B cell (primary cell): ENCODE measurements around the gene CHST15. TPM values are rescaled to one million over a fixed set of nuclear protein-coding genes. Genes with fewer than 3 reads are reported as not detected.
A peak's percentile ranks its signal among the peaks of the same experiment; 100 is the strongest.

Source experiments
- ATAC-seq: fragments of 200-7000 bp; cut with Tn5 transposase; one replicate; pipeline ENCODE4 v1.10.0; 2021; ENCODE audit warnings: low read depth, mild to moderate bottlenecking, moderate number of reproducible peaks, moderate library complexity
- CTCF ChIA-PET: fragments of 350-600 bp; sonication (Branson Sonifier 250); formaldehyde crosslinking; loops from one replicate; lab custom pipeline; 2021; ENCODE audit warnings: antibody characterized with exemption, inconsistent platforms; lab: Charles Lee
- POLR2A ChIA-PET: fragments of 350-600 bp; sonication (Branson Sonifier 250); formaldehyde crosslinking; loops from one replicate; lab custom pipeline; 2021; ENCODE audit warnings: antibody characterized with exemption; lab: Charles Lee
- DNase-seq: peaks from one replicate; pipeline ENCODE4 v3.0.0; 2013
- H2AFZ ChIP-seq: 2 replicates; pipeline ENCODE4 v1.6.1; 2012; ENCODE audit warnings: mild to moderate bottlenecking, low read depth, low read length; ENCODE audit not compliant: insufficient read depth, poor library complexity, severe bottlenecking
- H3K27ac ChIP-seq, 2 donors: 1 replicate in 1 of 2; 2 replicates in 1 of 2; pipeline ENCODE4 v1.5.1; 2012 to 2013; ENCODE audit warnings: low read length in 2 of 2, mild to moderate bottlenecking in 2 of 2, moderate library complexity in 1 of 2
- H3K27me3 ChIP-seq, 4 experiments: fragments of 200-600 bp in 1 of 4; sonication (generic) in 1 of 4; replicated peaks in 1 of 4; 1 replicate in 2 of 4; 2 replicates in 2 of 4; pipeline versions ENCODE4 v1.6.1 to v1.7.0; 2013 to 2016; ENCODE audit warnings: low read length in 3 of 4, mild to moderate bottlenecking in 2 of 4, mixed read lengths in 1 of 4, moderate library complexity in 1 of 4; ENCODE audit not compliant: insufficient read depth in 4 of 4, control insufficient read depth in 3 of 4; ENCODE audit errors: control extremely low read depth in 1 of 4
- H3K36me3 ChIP-seq, 2 experiments: replicated peaks in 1 of 2; 1 replicate in 1 of 2; 2 replicates in 1 of 2; pipeline versions ENCODE4 v1.6.1 to v1.7.1; 2013; ENCODE audit warnings: low read length in 1 of 2; ENCODE audit not compliant: insufficient read depth in 2 of 2, control insufficient read depth in 1 of 2; ENCODE audit errors: control extremely low read depth in 1 of 2, extremely low read depth in 1 of 2
- H3K4me1 ChIP-seq, 2 donors: fragments of 200-600 bp in 1 of 2; sonication (generic) in 1 of 2; 1 replicate in 1 of 2; 2 replicates in 1 of 2; pipeline versions ENCODE4 v1.5.1 to v1.6.1; 2013 to 2017; ENCODE audit warnings: low read length in 2 of 2; ENCODE audit not compliant: control insufficient read depth in 2 of 2, insufficient read depth in 2 of 2
- H3K4me2 ChIP-seq: replicated peaks from 2 replicates; pipeline ENCODE3; 2012; ENCODE audit warnings: mild to moderate bottlenecking, low read depth, low read length; ENCODE audit not compliant: poor library complexity, severe bottlenecking
- H3K4me3 ChIP-seq, 5 experiments: fragments of 200-600 bp in 1 of 5; sonication (generic) in 1 of 5; 1 replicate in 3 of 5; 2 replicates in 2 of 5; pipeline versions ENCODE4 v1.5.1 to v1.7.0; 2011 to 2016; ENCODE audit warnings: low read length in 4 of 5, mild to moderate bottlenecking in 4 of 5, low read depth in 2 of 5, control low read depth in 1 of 5, moderate library complexity in 1 of 5; ENCODE audit not compliant: insufficient read depth in 1 of 5; ENCODE audit errors: control extremely low read depth in 1 of 5, extremely low read depth in 1 of 5
- H3K79me2 ChIP-seq: fragments of 200-600 bp; sonication (generic); one replicate; pipeline ENCODE4 v1.6.0; 2016; ENCODE audit warnings: low read length; ENCODE audit not compliant: control insufficient read depth, insufficient read depth
- H3K9ac ChIP-seq: fragments of 200-600 bp; sonication (generic); 2 replicates; pipeline ENCODE4 v1.6.1; 2017; ENCODE audit warnings: mild to moderate bottlenecking, low read length, moderate library complexity
- H3K9me3 ChIP-seq, 3 donors: one replicate each; pipeline versions ENCODE4 v1.6.1 to v1.7.1; 2013; ENCODE audit warnings: low read length in 2 of 3; ENCODE audit not compliant: control insufficient read depth in 2 of 3, insufficient read depth in 1 of 3; ENCODE audit errors: control extremely low read depth in 1 of 3
- H4K20me1 ChIP-seq: 2 replicates; pipeline ENCODE4 v1.6.0; 2012; ENCODE audit warnings: mild to moderate bottlenecking, low read length; ENCODE audit not compliant: insufficient read depth, control insufficient read depth, poor library complexity, severe bottlenecking
- H3K27ac Mint-ChIP-seq: one replicate; pipeline ENCODE4 v1.8.0; 2021; ENCODE audit warnings: mixed read lengths
- H3K27me3 Mint-ChIP-seq: one replicate; pipeline ENCODE4 v1.8.0; 2021; ENCODE audit warnings: mixed read lengths
- H3K4me1 Mint-ChIP-seq: one replicate; pipeline ENCODE4 v1.8.0; 2021; ENCODE audit warnings: mixed read lengths
- H3K4me3 Mint-ChIP-seq: one replicate; pipeline ENCODE4 v1.8.0; 2021; ENCODE audit warnings: mixed read lengths
- H3K9me3 Mint-ChIP-seq: one replicate; pipeline ENCODE4 v1.8.0; 2022; ENCODE audit warnings: mixed read lengths; ENCODE audit not compliant: insufficient read depth
- CTCF ChIP-seq: fragments of 200-600 bp; IDR thresholded peaks from one replicate; pipeline ENCODE4 v1.8.0; 2022; ENCODE audit warnings: antibody characterized with exemption, mild to moderate bottlenecking
- EZH2 ChIP-seq: IDR thresholded peaks from 2 replicates; pipeline ENCODE4 v1.6.1; 2012; ENCODE audit warnings: borderline replicate concordance, low read depth, mild to moderate bottlenecking, moderate library complexity, low read length; ENCODE audit not compliant: insufficient read depth, poor library complexity, severe bottlenecking
- WGBS: methylation state at CpG from one replicate; pipeline ENCODE4 v1.1.5; 2013; ENCODE audit warnings: missing lambda C conversion rate; ENCODE audit not compliant: insufficient coverage; 5-methylcytosine and 5-hydroxymethylcytosine counted together
- intact Hi-C: fragments of 100-400 bp; cut with micrococcal nuclease; formaldehyde crosslinking; loops from one replicate; pipeline ENCODE4 v1.10.0; 2022
- polyA plus RNA-seq: library from polyadenylated mRNA; depleted of rRNA; stranded (reverse); fragments of >200 nt; gene quantifications from 2 replicates; pipeline ENCODE4 v1.2.3, GENCODE V29; 2012
- total RNA-seq, 2 donors: library from RNA; stranded (reverse); fragments of 120-200 nt in 1 of 2; gene quantifications; 1 replicate in 1 of 2; 2 replicates in 1 of 2; pipeline versions ENCODE4 v1.2.3 to v1.2.4, GENCODE V29; 2013 to 2022

CHST15 gene
- total and polyA plus RNA-seq, 2 donors (not counting 1 experiment from before 2014, with no cell fraction given) = 17.9 to 75.4 TPM

GRCh38 chr10:124037784-124038183 is 55.6 kb downstream of the CHST15 start:
- ATAC-seq (no peak), DNase-seq (no peak)
- peaks cover 27 to 50% of the 10 kb centered on the region in 2 donors for H3K4me1 ChIP-seq
- peaks cover 23% of the 10 kb centered on the region for H3K79me2 ChIP-seq
- no peak overlapping the region for H3K4me2 ChIP-seq
- TF ChIP-seq EZH2 = no peak
- no peak for TF ChIP-seq CTCF
- H3K36me3 ChIP-seq = peaks cover 0 to 57% of the 10 kb centered on the region in 2 experiments
- H3K27ac ChIP-seq = no peak overlapping the region
- 100% methylated on average over 5 of the region's 8 CpGs for WGBS
- Mint-ChIP-seq H3K4me3 (no peak overlapping the region), H3K27me3 (no peaks in the 10 kb centered on the region), H3K9me3 (no peaks in the 10 kb centered on the region), H3K4me1 (peaks cover 35% of the 10 kb centered on the region), H3K27ac (peak overlapping the region; percentile 15)
- H3K27me3 ChIP-seq = no peaks in the 10 kb centered on the region
- no peak overlapping the region for H3K4me3 ChIP-seq
- ChIA-PET CTCF (interaction anchor here (2.6 kb wide), 1 partner anchor 351 kb away, joined by 11 read pairs; no protein-coding TSS in a partner anchor), POLR2A (no interaction called here)
- H4K20me1 ChIP-seq = peaks cover 5% of the 10 kb centered on the region
- intact Hi-C loops = loop anchor here (2.0 to 5.0 kb wide), 3 partner anchors 35 to 187 kb away; no protein-coding TSS in a partner anchor
- no peaks in the 10 kb centered on the region for H3K9me3 ChIP-seq
- no peak overlapping the region for H2AFZ ChIP-seq
- H3K9ac ChIP-seq = no peak overlapping the region

- no peaks in the 10 kb centered on the region for H4K20me1 ChIP-seq
- no peak overlapping the region for H2AFZ ChIP-seq
- H3K4me1 ChIP-seq = peaks cover 22 to 45% of the 10 kb centered on the region in 2 donors
- no peak overlapping the region for H3K4me3 Mint-ChIP-seq
- no peaks in the 10 kb centered on the region for H3K9me3 Mint-ChIP-seq
- H3K9ac ChIP-seq = no peak overlapping the region
- peaks cover 19% of the 10 kb centered on the region for H3K79me2 ChIP-seq
- no peak overlapping the region for H3K4me2 ChIP-seq
- no peaks in the 10 kb centered on the region for H3K27me3 ChIP-seq
- H3K27ac ChIP-seq = no peak overlapping the region
- POLR2A ChIA-PET = no interaction called here
- H3K4me1 Mint-ChIP-seq = peaks cover 30% of the 10 kb centered on the region
- WGBS = 100% methylated on average over 4 of the region's 5 CpGs
- no peaks in the 10 kb centered on the region for H3K9me3 ChIP-seq
- DNase-seq = no peak
- no peaks in the 10 kb centered on the region for H3K27me3 Mint-ChIP-seq
- peak overlapping the region; percentile 15 for H3K27ac Mint-ChIP-seq
- H3K4me3 ChIP-seq = no peak overlapping the region
- H3K36me3 ChIP-seq = peaks cover 0 to 56% of the 10 kb centered on the region in 2 experiments
- TF ChIP-seq CTCF (no peak), EZH2 (no peak)
- no peak for ATAC-seq
- intact Hi-C loops = loop anchor here (2.0 to 5.0 kb wide), 3 partner anchors 35 to 188 kb away; no protein-coding TSS in a partner anchor
- CTCF ChIA-PET = interaction anchor here (1.7 to 2.6 kb wide), 4 partner anchors 15 to 352 kb away, joined by 4 to 11 read pairs (median 8); no protein-coding TSS in a partner anchor
These were observed 56.1 kb downstream of the CHST15 start for GRCh38 chr10:124037286-124037685.
